OCI-LY7 (cell line): ENCODE results near the gene GNAQ.

Source experiments
- EZH2phosphoT487 ChIP-seq: fragments of 200-600 bp; sonication (generic); IDR thresholded peaks from 2 replicates; pipeline ENCODE4 v1.6.1; 2018; ENCODE audit warnings: low read depth, borderline replicate concordance, mild to moderate bottlenecking, mixed run types, antibody characterized with exemption, low read length, moderate library complexity, mixed read lengths
- TF ChIP-seq, protein P1 (sequence below): fragments of 200-600 bp; sonication (generic); conservative IDR thresholded peaks from 2 replicates; pipeline ENCODE4 v1.5.1; 2014; ENCODE audit warnings: mild to moderate bottlenecking, antibody characterized with exemption, low read length, moderate library complexity, mixed read lengths

DNA sequence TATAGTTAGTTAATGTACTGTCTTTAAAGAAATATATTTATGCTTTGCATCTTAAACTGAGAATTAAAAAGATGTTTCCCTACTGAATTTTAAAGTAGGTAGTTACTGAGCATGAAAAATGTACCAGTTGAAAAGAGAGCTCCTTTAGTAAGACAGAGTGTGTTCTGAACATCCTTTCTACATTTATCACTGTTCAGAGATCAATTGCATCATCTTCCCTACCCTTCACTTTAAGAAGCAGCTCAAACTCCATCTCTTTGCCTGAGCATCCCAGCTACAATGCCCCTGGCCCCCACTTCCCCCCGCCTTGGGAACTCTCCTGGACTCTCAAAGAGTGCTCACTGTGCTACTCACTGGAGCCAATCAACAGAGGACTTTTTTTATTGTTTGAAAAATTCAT, 164.7 kb downstream of the GNAQ start:
- TF ChIP-seq, protein P1, sequence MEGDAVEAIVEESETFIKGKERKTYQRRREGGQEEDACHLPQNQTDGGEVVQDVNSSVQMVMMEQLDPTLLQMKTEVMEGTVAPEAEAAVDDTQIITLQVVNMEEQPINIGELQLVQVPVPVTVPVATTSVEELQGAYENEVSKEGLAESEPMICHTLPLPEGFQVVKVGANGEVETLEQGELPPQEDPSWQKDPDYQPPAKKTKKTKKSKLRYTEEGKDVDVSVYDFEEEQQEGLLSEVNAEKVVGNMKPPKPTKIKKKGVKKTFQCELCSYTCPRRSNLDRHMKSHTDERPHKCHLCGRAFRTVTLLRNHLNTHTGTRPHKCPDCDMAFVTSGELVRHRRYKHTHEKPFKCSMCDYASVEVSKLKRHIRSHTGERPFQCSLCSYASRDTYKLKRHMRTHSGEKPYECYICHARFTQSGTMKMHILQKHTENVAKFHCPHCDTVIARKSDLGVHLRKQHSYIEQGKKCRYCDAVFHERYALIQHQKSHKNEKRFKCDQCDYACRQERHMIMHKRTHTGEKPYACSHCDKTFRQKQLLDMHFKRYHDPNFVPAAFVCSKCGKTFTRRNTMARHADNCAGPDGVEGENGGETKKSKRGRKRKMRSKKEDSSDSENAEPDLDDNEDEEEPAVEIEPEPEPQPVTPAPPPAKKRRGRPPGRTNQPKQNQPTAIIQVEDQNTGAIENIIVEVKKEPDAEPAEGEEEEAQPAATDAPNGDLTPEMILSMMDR, result no peak
- no peak for TF ChIP-seq EZH2phosphoT487
